HS-27A (cell line): Measurements from ENCODE around the gene HACD3.
"Not testable (repeated sequence)": the region's sequence is repeated elsewhere in the genome, so short reads cannot be mapped to it uniquely, and the experiment has no call there.

Source experiments
- DNase-seq: peaks from one replicate; pipeline ENCODE4 v3.0.0-alpha.2; 2012; ENCODE audit warnings: low read depth, missing footprints

Gene HACD3

GRCh38 chr15:65530318-65531111, at the start of gene HACD3:
Gene HACD3 (plus strand): TSS chr15:65530463. CDS start chr15:65530632, 169 bp downstream.
- DNase-seq = peak; percentile 73

- no peak for DNase-seq
Measured at GRCh38 chr15:65484876-65485275, 45.4 kb upstream of the HACD3 start.

- no peak for DNase-seq
Measured at GRCh38 chr15:65494076-65494475, 36.2 kb upstream of the HACD3 start.

- DNase-seq = no peak
Measured at GRCh38 chr15:65509321-65509720, 20.9 kb upstream of the HACD3 start.

- DNase-seq = no peak
Measured at GRCh38 chr15:65512189-65512588, 18.1 kb upstream of the HACD3 start.

- DNase-seq = no peak
Measured at GRCh38 chr15:65512807-65513416, 17.4 kb upstream of the HACD3 start.

GRCh38 chr15:65516997-65517865, 13.0 kb upstream of the HACD3 start, which contains the start of gene DPP8:
Gene DPP8 (minus strand): TSS chr15:65517689. CDS start chr15:65512553, 5,136 bp downstream.
- DNase-seq = peak; percentile 90

- no peak for DNase-seq
Measured at GRCh38 chr15:65517866-65518207, 12.4 kb upstream of the HACD3 start.

- no peak for DNase-seq
Measured at GRCh38 chr15:65518633-65519285, 11.5 kb upstream of the HACD3 start.

- DNase-seq = no peak
Measured at GRCh38 chr15:65521350-65521749, 8.9 kb upstream of the HACD3 start.

GRCh38 chr15:65524226-65524625, 6.0 kb upstream of the HACD3 start:
- no peak for DNase-seq

- no peak for DNase-seq
Measured at GRCh38 chr15:65525622-65526021, 4.6 kb upstream of the HACD3 start.

- DNase-seq = no peak
Measured at GRCh38 chr15:65528461-65529060, 1.7 kb upstream of the HACD3 start.

GRCh38 chr15:65529762-65530317, 423 bp upstream of the HACD3 start:
- DNase-seq = no peak

- DNase-seq = no peak
Measured at GRCh38 chr15:65532738-65533051, 2.4 kb downstream of the HACD3 start.

GRCh38 chr15:65533057-65533756, 2.9 kb downstream of the HACD3 start:
- no peak for DNase-seq

GRCh38 chr15:65535192-65535591, 4.9 kb downstream of the HACD3 start:
- DNase-seq = no peak

GRCh38 chr15:65540314-65540713, 10.1 kb downstream of the HACD3 start:
- DNase-seq = no peak

GRCh38 chr15:65541231-65541820, 11.1 kb downstream of the HACD3 start:
- no peak for DNase-seq

GRCh38 chr15:65547841-65548240, 17.6 kb downstream of the HACD3 start:
- DNase-seq = no peak

- DNase-seq = not testable (repeated sequence)
Measured at GRCh38 chr15:65549288-65549687, 19.0 kb downstream of the HACD3 start.
